K562 (cell line): ENCODE data around the gene RPS2. TPM values are rescaled to one million over a fixed set of nuclear protein-coding genes. Genes with fewer than 3 reads are reported as not detected.
A peak's percentile ranks its signal among the peaks of the same experiment; 100 is the strongest.

Experiments
- ATAC-seq: fragments of 200-7000 bp; cut with Tn5 transposase; 3 replicates; pipeline ENCODE4 v1.9.1; 2020; ENCODE audit warnings: moderate library complexity
- BruUV-seq: library from RNA; stranded (reverse); fragments of 400-500 nt; replicated peaks from 2 replicates; lab custom pipeline; 2021; lab: Mats Ljungman, UMichigan
- CTCF ChIA-PET: fragments of 300-600 bp; formaldehyde crosslinking; extraction: SDS; loops from one replicate; lab custom pipeline; 2021; ENCODE audit warnings: low intra/inter-chr PET ratio; lab: Yijun Ruan, JAX
- POLR2A ChIA-PET: fragments of 300-600, 350-650 bp; sonication (Branson Sonifier 250); formaldehyde crosslinking; extraction: SDS; loops from one replicate; lab custom pipeline; 2021; ENCODE audit warnings: antibody characterized with exemption, inconsistent platforms; lab: Yijun Ruan, JAX
- DNase-seq, 4 experiments: peaks; one replicate each; pipeline versions ENCODE4 v3.0.0 to v3.0.0-alpha.2; 2011 to 2018; ENCODE audit warnings: low spot score in 3 of 4, mixed read lengths in 3 of 4; ENCODE audit errors: extremely low read depth in 1 of 4
- FAIRE-seq: peaks from 2 replicates; lab custom pipeline; 2011; peaks lifted over from hg19 to GRCh38; lab: Jason Lieb, UNC
- H2AFZ ChIP-seq: 2 replicates; pipeline ENCODE4 v1.6.0; 2011; ENCODE audit warnings: low read depth, low read length, control low read depth, inconsistent platforms
- H3K27ac ChIP-seq: fragments of 200-600 bp; 3 replicates; pipeline ENCODE4 v1.8.0; 2011; ENCODE audit warnings: low read depth, mild to moderate bottlenecking, control low read depth, inconsistent platforms, low read length, moderate library complexity, mixed read lengths; ENCODE audit errors: extremely low read depth
- H3K27me3 ChIP-seq, 2 experiments: fragments of 300-600 bp in 1 of 2; 2 replicates in 1 of 2; 3 replicates in 1 of 2; pipeline versions ENCODE4 v1.6.0 to v1.8.0; 2011; ENCODE audit warnings: inconsistent platforms in 2 of 2, low read length in 2 of 2, mild to moderate bottlenecking in 1 of 2, mixed read lengths in 1 of 2, moderate library complexity in 1 of 2; ENCODE audit not compliant: control insufficient read depth in 2 of 2, insufficient read depth in 2 of 2
- H3K36me3 ChIP-seq: fragments of 300-600 bp; 3 replicates; pipeline ENCODE4 v1.8.0; 2011; ENCODE audit warnings: mild to moderate bottlenecking, low read length, inconsistent platforms; ENCODE audit not compliant: control insufficient read depth, insufficient read depth
- H3K4me1 ChIP-seq, 2 experiments: fragments of 200-600 bp in 1 of 2; replicated peaks in 1 of 2; 2 replicates in 1 of 2; 3 replicates in 1 of 2; pipeline versions ENCODE4 v1.5.1 to v1.8.0; 2011; ENCODE audit warnings: inconsistent platforms in 2 of 2, low read length in 2 of 2, mild to moderate bottlenecking in 1 of 2, mixed read lengths in 1 of 2, moderate library complexity in 1 of 2; ENCODE audit not compliant: control insufficient read depth in 2 of 2, insufficient read depth in 2 of 2
- H3K4me2 ChIP-seq: 2 replicates; pipeline ENCODE4 v1.6.1; 2011; ENCODE audit warnings: low read length, control low read depth, inconsistent platforms, mixed read lengths; ENCODE audit not compliant: insufficient read depth
- H3K4me3 ChIP-seq: fragments of 200-600 bp; sonication (generic), shearing (Covaris generic); 2 replicates; pipeline ENCODE4 v1.5.1; 2016; ENCODE audit warnings: control low read depth, inconsistent platforms
- H3K79me2 ChIP-seq: fragments of 200-600 bp; 3 replicates; pipeline ENCODE4 v1.8.0; 2011; ENCODE audit warnings: low read length, inconsistent platforms; ENCODE audit not compliant: control insufficient read depth, insufficient read depth
- H3K9ac ChIP-seq, 2 experiments: 2 replicates each; pipeline versions ENCODE4 v1.6.0 to v1.6.1; 2011; ENCODE audit warnings: low read depth in 2 of 2, low read length in 2 of 2, control low read depth in 1 of 2, inconsistent platforms in 1 of 2, mild to moderate bottlenecking in 1 of 2, mixed read lengths in 1 of 2; ENCODE audit not compliant: insufficient read depth in 1 of 2
- H3K9me1 ChIP-seq: one replicate; pipeline ENCODE4 v1.6.0; 2011; ENCODE audit warnings: inconsistent platforms, mild to moderate bottlenecking, low read length, moderate library complexity; ENCODE audit not compliant: control insufficient read depth, insufficient read depth
- H3K9me3 ChIP-seq: replicated peaks from 2 replicates; pipeline ENCODE4 v1.5.1; 2011; ENCODE audit warnings: low read depth, low read length, inconsistent platforms; ENCODE audit not compliant: control insufficient read depth, insufficient read depth
- H4K20me1 ChIP-seq: replicated peaks from 2 replicates; pipeline ENCODE4 v1.6.1; 2011; ENCODE audit warnings: low read length, inconsistent platforms, mixed read lengths; ENCODE audit not compliant: control insufficient read depth, insufficient read depth
- FOXP4 ChIP-seq: sonication (generic); formaldehyde crosslinking; IDR thresholded peaks from 2 replicates; pipeline ENCODE4 v1.8.0; 2022; ENCODE audit warnings: mild to moderate bottlenecking, missing genetic modification reagents, borderline replicate concordance
- GMEB1 ChIP-seq: fragments of 250-450 bp; sonication (Bioruptor Pico); IDR thresholded peaks from 2 replicates; pipeline ENCODE4 v1.4.0; 2020; ENCODE audit warnings: mild to moderate bottlenecking
- PHF21A ChIP-seq: fragments of 450-650 bp; IDR thresholded peaks from 2 replicates; pipeline ENCODE4 v1.6.1; 2017; ENCODE audit warnings: low read depth, borderline replicate concordance
- RBM34 ChIP-seq: fragments of 200-400 bp; formaldehyde crosslinking; IDR thresholded peaks from 2 replicates; pipeline ENCODE4 v1.6.1; 2018; ENCODE audit warnings: low read length, borderline replicate concordance; ENCODE audit not compliant: insufficient read depth
- THRAP3 ChIP-seq: fragments of 450-650 bp; IDR thresholded peaks from 2 replicates; pipeline ENCODE4 v1.6.1; 2016; ENCODE audit warnings: mild to moderate bottlenecking, inconsistent platforms, borderline replicate concordance
- ZKSCAN8 ChIP-seq: fragments of 200-800 bp; sonication (Bioruptor generic); IDR thresholded peaks from 2 replicates; pipeline ENCODE4 v1.6.1; 2016; ENCODE audit warnings: missing genetic modification characterization, missing compliant biosample characterization
- WGBS: fragments of 100-300 bp; shearing (Covaris generic); methylation state at CpG from one replicate; pipeline ENCODE4 v1.1.6; 2016; ENCODE audit warnings: low coverage, mixed read lengths; ENCODE audit not compliant: insufficient coverage; ENCODE audit errors: missing lambda C conversion rate; 5-methylcytosine and 5-hydroxymethylcytosine counted together
- in situ Hi-C: fragments of 300-500 bp; cut with MboI; formaldehyde crosslinking; loops from 4 replicates; pipeline ENCODE4 v1.15.0; 2018; ENCODE audit warnings: inconsistent platforms, mixed read lengths
- intact Hi-C: fragments of 100-400 bp; cut with micrococcal nuclease; formaldehyde crosslinking; loops from 2 replicates; pipeline ENCODE4 v1.14.2; 2022
- polyA plus RNA-seq, 8 experiments: library from polyadenylated mRNA; depleted of rRNA in 4 of 8; stranded (reverse) in 5 of 8; unstranded in 3 of 8; fragments of >200 nt; fragmentation: Nextera tagmentation in 2 of 8; fragmentation: Illumina TruSeq in 1 of 8; extraction: Ambion mirVana in 2 of 8; extraction: Trizol in 1 of 8; gene quantifications; 2 replicates each; pipeline versions ENCODE4 v1.2.1 to v1.2.3, GENCODE V29; 2011 to 2014; ENCODE audit warnings: inconsistent platforms in 1 of 8, missing spikeins in 1 of 8
- total RNA-seq, 7 experiments: library from RNA; depleted of rRNA in 6 of 7; stranded (reverse); fragments of >200 nt in 6 of 7; fragmentation: Illumina TruSeq in 2 of 7; extraction: Trizol in 2 of 7; gene quantifications; 2 replicates each; pipeline versions ENCODE4 v1.2.1 to v1.2.3, GENCODE V29; 2011 to 2021; ENCODE audit warnings: low replicate concordance in 1 of 7
- TF ChIP-seq, protein P1 (sequence below), 2 experiments: fragments of 450-650 bp in 1 of 2; IDR thresholded peaks; 2 replicates each; pipeline ENCODE4 v1.6.1; 2011 to 2017; ENCODE audit warnings: low read depth in 2 of 2, antibody characterized with exemption in 1 of 2, borderline replicate concordance in 1 of 2, low read length in 1 of 2, mild to moderate bottlenecking in 1 of 2, mixed read lengths in 1 of 2; ENCODE audit not compliant: control insufficient read depth in 1 of 2
- TF ChIP-seq, protein P2 (sequence below): conservative IDR thresholded peaks from 2 replicates; pipeline ENCODE4 v1.6.1; 2011; ENCODE audit warnings: low read depth, mild to moderate bottlenecking, low read length; ENCODE audit not compliant: control insufficient read depth

RPS2 gene
- total and polyA plus RNA-seq, 9 of the 15 experiments (the other 6 are each of a cell fraction or from before 2014, with no cell fraction given), result 834 to 4,794 (median 3,793) TPM

GRCh38 chr16:1961651-1962067, 3.0 kb downstream of the RPS2 start (continued):
- no peak for TF ChIP-seq GMEB1

DNA sequence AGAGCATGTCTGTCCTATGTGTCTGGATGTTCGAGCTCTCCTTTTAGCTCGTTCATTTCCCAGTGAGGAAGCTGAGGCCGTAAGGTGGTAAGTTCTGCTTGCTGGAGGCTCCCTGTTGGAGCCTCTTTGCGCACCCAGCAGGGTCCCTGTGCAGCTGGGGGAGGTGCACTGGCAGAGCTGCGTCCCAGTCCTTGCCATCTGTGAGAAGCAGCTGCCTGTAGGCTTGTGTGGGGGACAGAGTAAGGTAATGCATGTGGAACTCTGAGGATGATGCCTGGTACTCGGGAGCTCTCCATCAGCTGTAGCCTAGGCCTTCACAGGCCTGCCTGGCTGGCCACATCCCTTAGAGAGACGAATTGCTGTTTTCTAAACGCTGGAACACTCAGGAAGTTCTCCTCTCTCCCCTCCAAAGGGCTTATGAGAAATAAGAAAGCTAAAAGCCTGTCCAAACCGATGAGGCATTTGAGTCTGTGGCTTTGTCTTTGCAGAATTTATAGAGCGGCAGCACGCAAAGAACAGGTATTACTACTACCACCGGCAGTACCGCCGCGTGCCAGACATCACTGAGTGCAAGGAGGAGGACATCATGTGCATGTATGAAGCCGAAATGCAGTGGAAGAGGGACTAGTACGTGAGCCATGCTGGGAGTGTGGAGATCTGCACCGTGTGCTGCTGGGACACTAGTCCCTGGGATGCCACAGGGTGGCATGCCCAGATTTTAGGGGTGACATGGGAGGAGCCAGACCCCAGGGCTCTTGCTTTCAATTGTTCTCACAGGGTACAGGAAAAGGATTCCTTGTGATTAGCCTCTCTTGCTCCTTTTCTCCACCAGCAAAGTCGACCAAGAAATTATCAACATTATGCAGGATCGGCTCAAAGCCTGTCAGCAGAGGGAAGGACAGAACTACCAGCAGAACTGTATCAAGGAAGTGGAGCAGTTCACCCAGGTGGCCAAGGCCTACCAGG, 3.7 kb downstream of the RPS2 start:
- Histone ChIP-seq H3K9me1 (no peaks in the 10 kb centered on the region), H3K27ac (peak overlapping the region; percentile 83), H3K4me3 (peak overlapping the region; percentile 65), H2AFZ (no peak overlapping the region), H4K20me1 (peaks cover 35% of the 10 kb centered on the region), H3K4me2 (peak overlapping the region; percentile 100), H3K4me1 (peaks cover 8 to 49% of the 10 kb centered on the region in 2 experiments; a peak in 4 of 5 replicates), H3K36me3 (peaks cover 38% of the 10 kb centered on the region), H3K27me3 (no peaks in the 10 kb centered on the region), H3K9ac (peak overlapping the region; percentile 75 to 94), H3K79me2 (peaks cover 67% of the 10 kb centered on the region), H3K9me3 (no peaks in the 10 kb centered on the region)
- POLR2A ChIA-PET, result interaction anchor here (0.6 to 3.0 kb wide), 17 partner anchors 9 to 1586 kb away, joined by 3 to 13 read pairs (median 3); partner anchors contain the start of genes EME2, MRPS34, MSRB1 and NUBP2
- WGBS, result 4% methylated on average over 19 of the region's 20 CpGs
- CTCF ChIA-PET, result interaction anchor here (0.6 kb wide), 1 partner anchor 1722 kb away, joined by 3 read pairs; no protein-coding TSS in a partner anchor
- peak; percentile 81 for FAIRE-seq
- BruUV-seq, result TSS peak; percentile 35
- ATAC-seq, result peak; percentile 53
- intact Hi-C loops (no loop called here), in situ Hi-C loops (no loop called here)
- peak in 1 of 4 experiments; percentile 75 for DNase-seq
- 0 out of 2 replicates have a peak, but pooled peaks have one; percentile 40 for TF ChIP-seq PHF21A
- TF ChIP-seq, protein P1, sequence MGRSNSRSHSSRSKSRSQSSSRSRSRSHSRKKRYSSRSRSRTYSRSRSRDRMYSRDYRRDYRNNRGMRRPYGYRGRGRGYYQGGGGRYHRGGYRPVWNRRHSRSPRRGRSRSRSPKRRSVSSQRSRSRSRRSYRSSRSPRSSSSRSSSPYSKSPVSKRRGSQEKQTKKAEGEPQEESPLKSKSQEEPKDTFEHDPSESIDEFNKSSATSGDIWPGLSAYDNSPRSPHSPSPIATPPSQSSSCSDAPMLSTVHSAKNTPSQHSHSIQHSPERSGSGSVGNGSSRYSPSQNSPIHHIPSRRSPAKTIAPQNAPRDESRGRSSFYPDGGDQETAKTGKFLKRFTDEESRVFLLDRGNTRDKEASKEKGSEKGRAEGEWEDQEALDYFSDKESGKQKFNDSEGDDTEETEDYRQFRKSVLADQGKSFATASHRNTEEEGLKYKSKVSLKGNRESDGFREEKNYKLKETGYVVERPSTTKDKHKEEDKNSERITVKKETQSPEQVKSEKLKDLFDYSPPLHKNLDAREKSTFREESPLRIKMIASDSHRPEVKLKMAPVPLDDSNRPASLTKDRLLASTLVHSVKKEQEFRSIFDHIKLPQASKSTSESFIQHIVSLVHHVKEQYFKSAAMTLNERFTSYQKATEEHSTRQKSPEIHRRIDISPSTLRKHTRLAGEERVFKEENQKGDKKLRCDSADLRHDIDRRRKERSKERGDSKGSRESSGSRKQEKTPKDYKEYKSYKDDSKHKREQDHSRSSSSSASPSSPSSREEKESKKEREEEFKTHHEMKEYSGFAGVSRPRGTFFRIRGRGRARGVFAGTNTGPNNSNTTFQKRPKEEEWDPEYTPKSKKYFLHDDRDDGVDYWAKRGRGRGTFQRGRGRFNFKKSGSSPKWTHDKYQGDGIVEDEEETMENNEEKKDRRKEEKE (IDR thresholded peaks at IDR 0.05; ENCODE audit: borderline replicate concordance in 1 of 2, control insufficient read depth in 1 of 2, low read depth in 2 of 2, low read length in 1 of 2), result peak; percentile 44 to 83; a peak in 2 of 4 replicates
- no peak for TF ChIP-seq ZKSCAN8
- TF ChIP-seq FOXP4 (CRISPR knock-in tag), result peak; percentile 58; the same call in 1 of the 2 replicates
- TF ChIP-seq THRAP3, result peak; percentile 90
- TF ChIP-seq, protein P2, sequence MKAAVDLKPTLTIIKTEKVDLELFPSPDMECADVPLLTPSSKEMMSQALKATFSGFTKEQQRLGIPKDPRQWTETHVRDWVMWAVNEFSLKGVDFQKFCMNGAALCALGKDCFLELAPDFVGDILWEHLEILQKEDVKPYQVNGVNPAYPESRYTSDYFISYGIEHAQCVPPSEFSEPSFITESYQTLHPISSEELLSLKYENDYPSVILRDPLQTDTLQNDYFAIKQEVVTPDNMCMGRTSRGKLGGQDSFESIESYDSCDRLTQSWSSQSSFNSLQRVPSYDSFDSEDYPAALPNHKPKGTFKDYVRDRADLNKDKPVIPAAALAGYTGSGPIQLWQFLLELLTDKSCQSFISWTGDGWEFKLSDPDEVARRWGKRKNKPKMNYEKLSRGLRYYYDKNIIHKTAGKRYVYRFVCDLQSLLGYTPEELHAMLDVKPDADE, result peak; percentile 61; the same call in 1 of the 2 replicates
- TF ChIP-seq RBM34, result no peak
